GM23248 (cell line): ENCODE data around the gene PEX1.

Source experiments
- EZH2 ChIP-seq: fragments of 200-600 bp; sonication (generic); IDR thresholded peaks from 2 replicates; pipeline ENCODE4 v1.6.1; 2018; ENCODE audit warnings: antibody characterized with exemption, mild to moderate bottlenecking; ENCODE audit not compliant: insufficient read depth, poor library complexity, severe bottlenecking
- EZH2phosphoT487 ChIP-seq: fragments of 200-600 bp; sonication (generic); IDR thresholded peaks from 2 replicates; pipeline ENCODE4 v1.6.1; 2018; ENCODE audit warnings: antibody characterized with exemption, moderate library complexity, mild to moderate bottlenecking, low read depth; ENCODE audit not compliant: insufficient read depth

- TF ChIP-seq EZH2phosphoT487: no peak
- TF ChIP-seq EZH2: no peak
Observed at GRCh38 chr7:92448205-92448747, 80.0 kb downstream of the PEX1 start.
